ENCODE results near the gene DYSF.

GRCh38 chr2:71586471-71586870 is 133.1 kb downstream of the DYSF start:
- TF ChIP-seq CTCF (IDR thresholded peaks at IDR 0.05): no peak
- no peak for TF ChIP-seq REST (IDR thresholded peaks at IDR 0.05; ENCODE audit: insufficient read depth in 1 of 2, low read depth in 2 of 2, low read length in 1 of 2)
- no peak for TF ChIP-seq POLR2AphosphoS5 (IDR thresholded peaks at IDR 0.05; ENCODE audit: low read depth, low read length)
- no peak for TF ChIP-seq TCF7L2 (IDR thresholded peaks at IDR 0.05; ENCODE audit: low read depth, low read length)
